A204.1 (cell line): ENCODE data around the gene ANGPTL8.

Experiments
- FAIRE-seq: peaks from 2 replicates; lab custom pipeline; 2012; peaks lifted over from hg19 to GRCh38; lab: Jason Lieb, UNC

ANGPTL8 gene

GRCh38 chr19:11239377-11240000, at the start of gene ANGPTL8:
Gene ANGPTL8 (plus strand): TSS chr19:11239619. CDS start chr19:11239638, 19 bp downstream.
- FAIRE-seq: no peak

GRCh38 chr19:11190501-11190900, 48.9 kb upstream of the ANGPTL8 start:
- no peak for FAIRE-seq

GRCh38 chr19:11191273-11191755, 48.1 kb upstream of the ANGPTL8 start:
- no peak for FAIRE-seq

- no peak for FAIRE-seq
Measured at GRCh38 chr19:11191934-11192333, 47.5 kb upstream of the ANGPTL8 start.

- no peak for FAIRE-seq
Measured at GRCh38 chr19:11192957-11193939, 46.2 kb upstream of the ANGPTL8 start.

- no peak for FAIRE-seq
Measured at GRCh38 chr19:11194173-11194572, 45.2 kb upstream of the ANGPTL8 start.

GRCh38 chr19:11194656-11195558, 44.5 kb upstream of the ANGPTL8 start:
- no peak for FAIRE-seq

- no peak for FAIRE-seq
Measured at GRCh38 chr19:11195681-11196080, 43.7 kb upstream of the ANGPTL8 start.

GRCh38 chr19:11196406-11197287, 42.8 kb upstream of the ANGPTL8 start:
- FAIRE-seq: no peak

GRCh38 chr19:11197291-11198174, 41.9 kb upstream of the ANGPTL8 start, which contains the start of gene KANK2:
Gene KANK2 (minus strand): TSS chr19:11197545. CDS start chr19:11194511, 3,034 bp downstream.
- FAIRE-seq: no peak

- FAIRE-seq: no peak
Measured at GRCh38 chr19:11198175-11198534, 41.3 kb upstream of the ANGPTL8 start.

GRCh38 chr19:11198769-11199424, 40.5 kb upstream of the ANGPTL8 start:
- no peak for FAIRE-seq

- no peak for FAIRE-seq
Measured at GRCh38 chr19:11199517-11199916, 39.9 kb upstream of the ANGPTL8 start.

GRCh38 chr19:11200015-11200574, 39.3 kb upstream of the ANGPTL8 start:
- no peak for FAIRE-seq

GRCh38 chr19:11200931-11201330, 38.5 kb upstream of the ANGPTL8 start:
- FAIRE-seq: no peak

GRCh38 chr19:11201791-11202190, 37.6 kb upstream of the ANGPTL8 start:
- FAIRE-seq: no peak

GRCh38 chr19:11202488-11203193, 36.8 kb upstream of the ANGPTL8 start:
- FAIRE-seq: no peak
